HG03175 (cell line): ENCODE results near the gene SLC5A10.
"Not testable (repeated sequence)": the region's sequence is repeated elsewhere in the genome, so short reads cannot be mapped to it uniquely, and the experiment has no call there.

Source experiments
- ATAC-seq: cut with Tn5 transposase; IDR thresholded peaks from one replicate; pipeline ENCODE4 v1.9.1; 2021; ENCODE audit warnings: mild to moderate bottlenecking, moderate library complexity; ENCODE audit not compliant: unreplicated experiment

Gene SLC5A10

DNA sequence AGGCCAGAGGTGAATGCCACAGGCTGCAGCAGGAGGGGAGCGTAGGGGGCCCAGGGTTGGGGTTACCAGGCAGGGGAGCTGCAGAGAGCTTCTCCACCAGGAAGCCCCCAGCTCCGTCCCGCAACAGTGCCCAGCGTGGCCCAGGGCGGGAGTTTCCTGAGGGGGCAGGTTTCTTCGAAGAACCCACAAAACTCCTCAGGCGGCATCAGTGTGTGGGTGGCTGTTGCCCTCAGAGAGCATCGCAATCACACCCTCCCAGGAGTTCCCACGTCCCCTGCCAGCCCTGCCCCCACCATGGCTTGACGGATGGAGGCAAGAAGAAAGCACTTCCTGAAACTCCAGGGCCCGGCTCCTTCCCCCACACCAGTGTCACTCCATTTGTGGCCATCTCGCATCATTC, 86.8 kb downstream of the SLC5A10 start:
- ATAC-seq, result not testable (repeated sequence)

DNA sequence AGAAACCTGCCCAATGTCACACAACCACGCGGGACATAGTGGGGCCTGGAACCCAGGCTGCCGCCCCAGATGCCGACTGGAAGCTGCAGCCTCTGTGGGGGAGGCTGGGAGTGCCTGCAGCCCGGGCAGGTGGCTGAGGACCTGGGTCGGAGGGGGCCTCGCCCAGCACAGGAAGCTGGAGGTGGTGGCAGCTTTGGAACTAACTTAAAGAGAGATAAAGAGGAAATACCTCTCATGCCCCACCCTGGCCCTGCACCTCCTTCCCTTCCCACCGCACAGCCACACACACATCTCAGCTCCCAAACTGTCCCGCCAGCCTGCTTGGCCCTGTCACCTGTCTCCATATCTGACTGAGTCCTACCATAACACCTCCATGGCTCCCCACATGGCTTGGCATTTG, 88.4 kb downstream of the SLC5A10 start:
- ATAC-seq, result not testable (repeated sequence)

DNA sequence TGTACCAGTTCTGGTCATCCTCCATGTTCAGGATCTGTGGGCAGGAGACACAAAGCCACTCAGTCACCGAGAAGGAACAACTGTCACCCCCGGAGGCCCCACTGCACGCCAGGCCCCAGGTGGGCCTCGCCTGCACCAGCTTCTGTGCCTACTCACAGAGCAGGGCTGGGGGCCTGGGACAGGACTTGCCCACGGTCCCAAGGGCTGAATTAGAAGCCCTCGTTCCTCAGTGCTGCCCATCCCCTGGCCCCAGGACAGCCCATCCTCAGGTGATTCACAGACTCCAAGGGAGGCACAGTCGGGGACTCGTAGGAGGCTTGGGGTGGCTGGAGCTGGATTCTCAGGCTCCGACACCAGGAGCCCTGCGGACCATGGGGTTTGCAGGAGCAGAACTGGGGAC, 89.9 kb downstream of the SLC5A10 start:
- not testable (repeated sequence) for ATAC-seq

DNA sequence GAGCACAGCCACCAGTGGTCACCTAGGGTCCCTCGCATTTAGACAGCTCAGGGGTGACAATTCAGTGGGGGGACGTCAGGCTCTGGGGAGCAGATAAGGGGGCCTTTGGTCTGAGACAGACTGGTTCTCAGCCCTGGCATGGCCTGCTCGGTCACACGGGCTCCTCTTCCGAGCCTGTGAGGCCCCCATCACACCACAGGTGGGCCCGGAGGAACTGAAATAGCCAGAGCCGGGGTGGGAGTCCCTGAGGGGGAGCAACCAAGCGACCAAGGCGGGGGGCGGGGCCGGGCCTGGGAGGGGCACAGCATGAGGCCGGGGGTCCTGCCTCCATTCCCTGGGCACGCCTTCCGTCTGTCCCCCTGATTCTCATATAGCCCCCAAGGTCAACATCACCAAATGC, 90.4 kb downstream of the SLC5A10 start:
- not testable (repeated sequence) for ATAC-seq

DNA sequence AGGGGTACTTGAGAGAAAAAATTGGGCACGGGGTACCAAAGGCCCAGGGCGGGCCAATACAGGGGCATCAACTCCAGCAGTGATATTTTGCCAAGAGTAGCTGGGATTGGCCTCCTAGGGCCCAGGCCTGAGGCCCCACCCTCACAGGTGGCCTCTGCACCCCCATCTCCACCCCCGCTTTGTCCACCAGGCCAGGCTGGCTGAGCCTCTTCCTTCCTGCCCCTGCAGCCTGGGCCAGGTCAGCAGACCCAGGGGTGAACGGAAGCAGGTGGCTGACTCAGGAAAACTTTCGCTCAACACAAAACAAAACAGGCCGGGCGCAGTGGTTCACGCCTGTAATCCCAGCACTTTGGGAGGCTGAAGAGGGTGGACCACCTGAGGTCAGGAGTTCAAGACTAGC, 91.1 kb downstream of the SLC5A10 start:
- not testable (repeated sequence) for ATAC-seq

DNA sequence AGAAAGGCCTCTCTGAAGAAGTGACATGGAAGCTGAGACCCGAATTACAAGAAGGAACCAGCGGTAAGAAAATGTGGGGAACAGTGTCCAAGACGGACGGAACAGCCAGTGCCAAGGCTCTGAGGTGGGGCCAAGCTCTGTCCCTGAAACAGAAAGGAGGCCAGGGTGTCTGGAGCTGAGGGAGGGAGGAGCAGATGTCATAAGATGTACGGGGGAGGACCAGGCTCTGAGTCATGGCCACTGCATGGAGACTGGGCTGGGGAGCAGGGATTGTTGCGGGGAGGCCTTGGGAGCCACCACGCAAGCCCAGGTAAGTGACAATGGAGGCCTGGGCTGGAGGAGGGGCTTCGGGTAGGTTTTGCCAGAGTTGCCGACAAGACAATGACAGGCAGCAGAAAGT, 92.7 kb downstream of the SLC5A10 start:
- ATAC-seq, result not testable (repeated sequence)

DNA sequence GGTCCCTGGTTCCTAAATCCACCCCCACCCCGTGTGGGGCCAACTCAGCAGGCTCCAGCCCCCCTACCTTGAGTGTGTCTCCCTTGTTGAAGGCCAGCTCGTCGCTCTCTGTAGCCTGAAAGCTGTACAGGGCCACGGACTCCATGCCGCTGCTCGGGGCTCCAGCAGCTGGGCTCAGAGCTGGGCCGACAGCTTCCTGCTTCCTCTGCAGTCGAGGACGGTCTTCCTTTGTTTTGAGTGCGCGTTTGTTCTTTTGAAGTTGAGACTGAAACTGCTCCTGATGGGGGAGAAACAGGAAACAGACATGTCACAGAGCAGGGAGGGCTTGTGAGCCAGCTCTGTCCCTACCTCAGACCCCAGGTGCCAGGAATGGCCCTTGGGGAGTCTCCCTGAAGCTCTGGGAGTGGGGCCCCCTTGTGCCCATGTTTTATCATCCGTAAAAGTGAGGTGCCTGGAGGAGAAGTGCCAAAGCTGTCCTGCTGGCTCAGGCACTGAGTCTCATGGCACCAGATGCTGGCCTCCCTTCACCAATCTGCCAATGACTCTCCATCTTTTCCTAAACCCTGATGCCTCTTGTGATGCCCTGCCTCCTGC, 94.9 kb downstream of the SLC5A10 start, which contains the start of gene GRAP:
GRAP (minus strand) TSS at position 176 of the 594 bp plus-strand sequence; CDS start at position 145, 31 bp downstream.
- ATAC-seq, result not testable (repeated sequence)

DNA sequence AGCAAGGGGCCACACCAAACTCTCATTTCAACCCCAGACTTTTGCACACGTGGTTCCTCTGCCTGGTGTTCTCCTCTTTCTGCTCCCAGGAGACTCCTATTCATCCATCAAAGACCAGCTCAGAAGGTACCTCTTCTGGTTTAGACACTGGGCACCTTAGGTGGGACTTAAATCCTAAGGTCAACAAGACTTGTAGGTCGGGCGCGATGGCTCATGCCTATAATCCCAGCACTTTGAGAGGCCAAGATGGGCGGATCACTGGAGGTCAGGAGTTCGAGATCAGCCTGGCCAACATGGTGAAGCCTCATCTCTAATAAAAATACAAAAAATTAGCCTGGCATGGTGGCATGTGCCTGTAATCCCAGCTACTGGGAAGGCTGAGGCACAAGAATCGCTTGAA, 95.5 kb downstream of the SLC5A10 start:
- not testable (repeated sequence) for ATAC-seq

DNA sequence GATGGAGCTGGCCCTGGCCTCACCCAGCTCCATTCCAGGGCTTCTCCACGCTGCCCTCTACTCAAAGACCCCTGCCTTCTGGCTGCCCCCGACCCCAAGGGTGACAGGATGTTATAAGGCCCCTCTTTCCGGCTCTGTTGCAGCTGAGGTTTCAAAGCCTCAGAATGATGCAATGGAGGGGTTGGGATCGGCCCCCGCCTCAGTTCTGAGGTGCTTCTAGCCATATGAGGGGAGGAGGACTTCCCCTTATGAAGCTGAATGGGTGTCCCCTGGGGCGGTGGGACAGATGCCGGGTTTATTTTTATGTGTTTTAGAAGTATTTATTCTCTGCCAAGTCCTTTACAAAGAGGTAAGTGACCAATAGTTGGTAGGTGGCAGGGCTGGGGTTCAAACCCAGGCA, 96.9 kb downstream of the SLC5A10 start:
- ATAC-seq, result not testable (repeated sequence)

DNA sequence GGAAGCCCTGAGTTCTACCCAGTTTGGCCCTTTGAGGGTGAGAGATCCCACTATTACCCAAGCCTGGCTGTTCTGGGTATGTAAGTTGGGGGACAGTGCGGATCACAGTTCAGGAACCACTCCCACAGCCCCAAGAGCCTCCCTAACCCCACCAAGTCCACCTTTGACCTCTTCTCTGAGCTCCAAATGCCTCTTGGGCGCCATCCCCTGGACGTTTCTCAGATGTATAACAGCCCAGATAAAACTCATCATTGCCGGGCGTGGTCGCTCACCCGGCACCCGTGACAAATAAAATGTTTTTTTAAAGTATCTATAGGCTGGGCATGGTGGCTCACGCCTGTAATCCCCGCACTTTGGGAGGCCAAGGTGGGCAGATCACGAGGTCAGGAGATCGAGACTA, 103.5 kb downstream of the SLC5A10 start:
- peak; percentile 59 for ATAC-seq

DNA sequence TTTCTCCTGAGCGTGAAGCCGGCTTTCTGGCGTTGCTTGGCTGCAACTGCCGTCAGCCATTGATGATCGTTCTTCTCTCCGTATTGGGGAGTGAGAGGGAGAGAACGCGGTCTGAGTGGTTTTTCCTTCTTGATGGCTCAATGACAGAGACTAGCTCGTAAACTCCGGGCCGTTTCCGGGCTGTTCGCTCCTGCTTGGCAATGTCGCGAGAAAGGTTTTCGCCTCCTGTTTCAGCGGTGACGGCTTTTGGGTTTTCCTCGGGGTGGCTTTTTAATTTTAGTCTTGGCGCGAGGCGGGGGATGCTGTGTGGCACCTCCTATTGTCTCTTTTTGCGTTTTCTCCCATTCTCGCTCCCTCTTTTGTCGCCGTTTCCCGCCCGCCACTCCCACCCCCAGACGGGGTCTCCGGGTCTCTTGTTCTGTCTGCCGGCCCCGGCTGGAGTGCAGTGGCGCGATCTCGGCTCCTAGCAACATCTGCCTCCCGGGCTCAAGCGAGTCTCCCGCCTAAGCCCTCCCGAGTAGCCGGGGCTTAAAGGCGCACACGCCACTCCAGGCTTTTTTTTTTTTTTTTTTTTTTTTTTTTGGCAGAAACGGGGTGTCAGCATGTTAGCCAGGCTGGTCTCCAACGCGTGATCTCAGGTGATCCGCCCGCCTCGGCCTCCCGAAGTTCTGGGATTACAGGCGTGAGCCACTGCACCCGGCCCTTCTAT, 110.2 kb downstream of the SLC5A10 start:
- ATAC-seq, result peak; percentile 41

DNA sequence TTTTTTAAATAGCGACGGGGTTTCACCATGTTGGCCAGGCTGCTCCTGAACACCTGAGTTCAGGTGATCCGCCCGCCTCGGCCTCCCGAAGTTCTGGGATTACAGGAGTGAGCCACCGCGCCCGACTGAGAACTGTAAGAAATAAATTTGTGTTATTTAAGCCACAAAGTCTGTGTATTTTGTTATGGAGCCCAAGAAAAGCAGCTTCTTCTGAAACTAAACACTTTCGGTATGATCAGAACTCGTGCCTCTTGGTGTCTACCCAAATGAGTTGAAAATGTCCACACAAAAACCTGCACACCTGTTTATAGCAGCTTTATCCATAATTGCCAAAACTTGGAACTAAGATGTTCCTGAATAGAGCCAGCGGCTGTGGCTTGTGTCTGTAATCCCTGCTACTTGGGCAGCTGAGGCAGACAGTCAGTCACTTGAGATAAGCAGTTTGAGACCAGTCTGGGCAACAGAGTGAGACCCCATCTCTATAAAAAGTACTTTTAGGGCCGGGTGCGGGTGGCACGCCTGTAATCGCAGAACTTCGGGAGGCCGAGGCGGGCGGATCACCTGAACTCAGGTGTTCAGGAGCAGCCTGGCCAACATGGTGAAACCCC, 110.9 kb downstream of the SLC5A10 start:
- ATAC-seq, result peak; percentile 61

DNA sequence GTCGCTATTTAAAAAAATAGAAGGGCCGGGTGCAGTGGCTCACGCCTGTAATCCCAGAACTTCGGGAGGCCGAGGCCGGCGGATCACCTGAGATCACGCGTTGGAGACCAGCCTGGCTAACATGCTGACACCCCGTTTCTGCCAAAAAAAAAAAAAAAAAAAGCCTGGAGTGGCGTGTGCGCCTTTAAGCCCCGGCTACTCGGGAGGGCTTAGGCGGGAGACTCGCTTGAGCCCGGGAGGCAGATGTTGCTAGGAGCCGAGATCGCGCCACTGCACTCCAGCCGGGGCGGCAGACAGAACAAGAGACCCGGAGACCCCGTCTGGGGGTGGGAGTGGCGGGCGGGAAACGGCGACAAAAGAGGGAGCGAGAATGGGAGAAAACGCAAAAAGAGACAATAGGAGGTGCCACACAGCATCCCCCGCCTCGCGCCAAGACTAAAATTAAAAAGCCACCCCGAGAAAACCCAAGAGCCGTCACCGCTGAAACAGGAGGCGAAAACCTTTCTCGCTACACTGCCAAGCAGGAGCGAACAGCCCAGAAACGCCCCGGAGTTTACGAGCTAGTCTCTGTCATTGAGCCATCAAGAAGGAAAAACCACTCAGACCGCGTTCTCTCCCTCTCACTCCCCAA, 111.5 kb downstream of the SLC5A10 start:
- ATAC-seq, result peak; percentile 31

DNA sequence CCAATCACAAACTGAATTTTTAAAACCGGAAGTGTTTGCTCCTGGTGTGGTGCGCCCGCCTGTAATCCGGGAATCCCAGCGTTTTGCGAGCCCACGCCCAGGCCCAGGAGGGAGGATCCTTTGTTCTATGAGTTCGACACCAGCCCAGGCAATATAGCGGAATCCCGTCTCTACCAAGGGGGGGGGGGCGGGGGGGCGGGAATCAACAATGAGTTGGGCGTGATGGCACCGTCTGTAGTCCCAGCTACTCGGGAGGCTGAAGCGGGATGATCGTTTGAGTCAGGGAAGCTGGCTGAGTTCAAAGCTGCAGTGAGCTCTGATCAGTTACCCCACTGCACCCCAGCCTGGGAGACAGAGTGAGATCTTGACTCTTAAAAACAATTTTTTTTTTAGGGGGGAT, 112.4 kb downstream of the SLC5A10 start:
- not testable (repeated sequence) for ATAC-seq

DNA sequence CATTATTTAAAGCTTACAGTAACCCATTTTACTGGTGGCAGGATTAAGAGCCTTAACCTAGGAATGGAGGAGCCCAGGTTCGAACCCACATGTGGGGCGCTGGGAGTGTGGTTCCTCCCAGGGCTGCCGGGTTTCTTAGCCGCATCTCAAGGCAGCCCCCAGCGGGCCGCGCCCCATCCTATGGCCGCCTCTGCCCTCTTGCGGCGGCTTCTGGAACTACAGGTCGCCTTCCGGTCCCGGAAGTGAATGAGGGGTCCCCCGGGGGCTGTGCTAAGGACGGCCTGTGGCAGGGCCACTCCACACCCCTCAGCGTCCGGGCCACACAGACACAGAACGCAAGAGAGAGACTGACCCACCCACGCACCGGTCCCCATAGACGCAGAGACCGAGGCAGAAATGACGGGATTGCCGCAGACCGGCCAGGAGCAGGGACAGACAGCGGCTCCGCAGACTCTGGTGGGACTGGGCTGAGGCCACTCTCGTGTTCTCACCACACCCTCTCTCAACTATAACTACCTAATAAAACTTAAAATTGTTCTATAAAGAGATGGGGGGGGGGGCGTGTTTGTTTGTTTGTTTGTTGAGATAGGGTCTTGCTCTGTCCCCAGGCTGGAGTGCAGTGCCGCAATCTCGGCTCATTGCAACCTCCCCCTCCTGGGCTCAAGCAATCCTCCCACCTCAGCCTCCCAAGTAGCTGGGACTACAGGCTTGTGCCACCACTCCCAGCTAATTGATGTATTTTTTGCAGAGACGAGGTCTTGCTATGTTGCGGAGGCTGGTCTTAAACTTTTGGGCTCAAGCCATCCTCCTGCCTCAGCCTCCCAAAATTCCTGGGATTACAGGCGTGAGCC, 118.6 kb downstream of the SLC5A10 start:
- peak; percentile 78 for ATAC-seq
